UCSD-AML1 (cell line): ENCODE data around the gene SPTSSA.

Source experiments
- DNase-seq: peaks from one replicate; lab custom pipeline; 2025; ENCODE audit not compliant: unreplicated experiment; lab: John Stamatoyannopoulos, UW

Gene SPTSSA

GRCh38 chr14:34472706-34473279 lies 10.8 kb upstream of the SPTSSA start:
- no peak for DNase-seq

GRCh38 chr14:34470319-34470718 lies 8.3 kb upstream of the SPTSSA start:
- no peak for DNase-seq

GRCh38 chr14:34466691-34467090 lies 4.7 kb upstream of the SPTSSA start:
- no peak for DNase-seq

DNA sequence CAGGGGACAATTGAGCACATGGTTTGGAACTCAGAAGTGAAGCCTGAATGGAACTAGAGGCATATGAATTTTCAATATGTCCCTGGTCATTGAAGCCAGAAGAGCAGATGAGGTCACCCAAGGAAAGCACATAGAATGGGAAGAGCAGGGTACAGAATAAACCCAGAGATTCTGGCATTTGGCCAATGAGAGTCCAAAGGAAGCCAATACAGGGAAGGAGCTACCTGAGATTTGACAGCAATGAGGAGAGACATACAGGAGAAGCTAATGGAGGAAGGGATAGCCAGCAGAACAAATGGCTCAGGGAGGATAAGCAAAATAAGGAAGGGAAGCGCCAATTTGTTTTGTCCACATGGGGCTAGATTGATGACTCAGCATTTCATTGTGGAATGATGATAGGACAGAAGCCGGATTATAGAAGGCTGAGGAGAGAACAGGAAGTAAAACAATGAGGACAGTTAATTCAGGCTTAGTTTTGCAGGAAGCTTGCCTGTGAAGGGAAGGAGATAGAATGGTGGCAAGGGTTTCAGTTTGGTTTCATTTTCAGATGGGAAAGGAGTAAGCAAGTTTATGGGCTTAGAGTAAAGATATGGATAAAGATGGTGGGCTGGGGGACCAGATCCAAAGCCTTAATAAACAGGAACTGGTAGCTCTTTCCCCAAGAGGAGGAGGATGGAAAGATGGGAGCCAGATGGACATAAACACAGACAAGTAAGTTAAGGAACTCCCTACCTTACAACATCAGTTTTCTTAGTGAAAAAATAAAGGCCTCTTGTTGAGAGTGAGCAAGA lies 3.2 kb upstream of the SPTSSA start:
- no peak for DNase-seq

DNA sequence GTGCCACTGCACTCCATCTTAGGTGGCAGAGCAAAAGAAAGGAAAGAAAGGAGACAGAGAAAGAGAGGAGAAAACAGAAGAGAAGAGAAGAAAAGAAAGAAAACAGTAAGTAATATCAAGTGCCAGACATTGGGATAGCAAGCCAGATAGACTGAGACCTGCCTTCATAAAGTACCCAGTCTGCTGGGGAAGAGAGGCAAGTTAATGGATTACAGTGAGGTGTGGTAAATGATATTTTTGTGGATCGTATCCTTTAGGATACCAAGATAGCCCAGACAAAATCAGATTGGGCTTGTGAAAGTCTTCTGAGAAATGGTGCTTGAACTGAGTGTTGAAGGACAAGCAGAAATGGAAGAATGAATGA lies 1.5 kb upstream of the SPTSSA start:
- DNase-seq: no peak

DNA sequence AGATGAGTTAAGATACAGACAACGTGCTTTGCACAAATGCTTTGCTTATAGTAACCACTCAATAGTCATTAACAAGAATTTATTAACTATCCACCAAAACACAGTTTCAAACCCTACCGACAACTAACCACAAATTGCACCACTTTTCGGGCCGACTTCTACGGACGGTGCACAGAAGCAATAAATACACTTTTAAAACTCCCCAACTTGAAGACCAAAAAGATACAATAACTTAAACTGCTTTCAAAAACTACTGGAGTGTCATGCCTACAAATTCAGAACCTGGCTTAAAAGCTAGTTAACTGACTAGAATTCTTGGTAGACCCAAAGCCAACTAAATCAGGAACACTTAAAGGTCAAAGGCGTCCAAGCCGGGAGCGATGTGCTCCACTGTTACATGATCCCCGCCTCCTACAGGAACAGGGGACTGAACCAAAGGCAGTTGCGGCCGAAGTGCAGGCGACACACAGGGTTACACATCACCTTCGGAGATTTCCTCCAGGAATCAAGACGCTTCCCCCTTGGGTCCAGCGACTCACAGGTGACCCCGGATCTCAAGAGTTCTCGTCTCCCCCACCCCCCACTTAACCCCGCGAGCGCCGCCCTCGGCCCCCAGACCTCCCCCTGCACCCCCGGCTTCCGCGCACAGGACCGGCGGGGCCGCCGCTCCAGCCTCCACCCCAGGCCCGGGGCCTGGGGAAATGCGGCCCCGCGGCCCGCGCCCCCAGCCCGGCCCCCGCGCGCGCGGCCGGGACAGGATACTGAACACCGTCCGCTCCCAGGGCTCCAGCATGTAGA lies 507 bp downstream of the SPTSSA start:
- DNase-seq: peak; percentile 66

- DNase-seq: no peak
Measured at GRCh38 chr14:34460841-34461240, 1.2 kb downstream of the SPTSSA start.

- no peak for DNase-seq
Measured at GRCh38 chr14:34460295-34460694, 1.7 kb downstream of the SPTSSA start.

GRCh38 chr14:34457186-34457585 lies 4.9 kb downstream of the SPTSSA start:
- no peak for DNase-seq

DNA sequence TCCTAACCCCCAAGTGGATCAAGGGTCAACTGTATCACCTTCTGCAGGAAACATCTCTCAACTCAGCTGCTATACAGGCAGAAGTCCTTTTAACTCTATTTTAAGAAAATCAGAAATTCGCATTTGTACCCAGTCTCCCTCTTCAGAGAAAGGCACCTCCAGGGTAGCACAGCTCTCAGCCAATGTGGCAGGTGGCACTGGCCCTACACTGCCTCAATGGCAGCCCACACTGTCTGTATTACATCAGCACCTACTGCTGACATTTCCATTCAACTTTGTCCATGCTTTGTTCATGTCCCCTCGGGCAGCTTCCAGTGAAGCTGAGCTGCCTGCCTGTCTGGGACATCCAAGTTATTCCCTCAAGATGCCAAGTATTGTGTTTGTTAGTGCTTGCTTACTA lies 8.8 kb downstream of the SPTSSA start:
- DNase-seq: no peak

DNA sequence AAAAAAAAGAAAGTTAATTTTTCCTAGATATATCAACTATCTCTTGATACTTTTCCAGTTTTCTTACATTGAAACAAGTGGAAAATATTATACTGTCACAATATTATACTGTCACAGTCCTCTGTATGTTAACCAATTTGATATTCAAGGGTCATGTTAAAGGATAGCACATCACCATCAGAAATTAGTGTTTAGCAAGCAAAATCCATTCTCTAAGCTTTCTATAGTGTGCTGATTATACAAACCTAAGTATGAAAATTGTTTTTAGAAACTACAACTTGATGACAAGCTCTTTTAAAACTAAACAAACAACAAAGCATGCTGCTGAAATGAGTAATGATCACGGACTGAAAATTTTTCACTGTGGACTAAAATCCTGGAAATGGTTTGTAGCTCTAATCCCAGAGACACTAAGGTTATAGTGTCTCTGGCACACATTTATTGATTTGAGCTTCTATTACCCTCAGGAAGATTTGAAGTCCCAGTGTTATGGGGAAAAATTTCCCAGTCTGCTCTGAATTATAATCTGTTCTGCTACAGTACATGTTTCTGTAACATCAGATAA lies 9.7 kb downstream of the SPTSSA start:
- DNase-seq: no peak

GRCh38 chr14:34450958-34451357 lies 11.1 kb downstream of the SPTSSA start:
- no peak for DNase-seq

GRCh38 chr14:34450542-34450915 lies 11.5 kb downstream of the SPTSSA start:
- DNase-seq: no peak

DNA sequence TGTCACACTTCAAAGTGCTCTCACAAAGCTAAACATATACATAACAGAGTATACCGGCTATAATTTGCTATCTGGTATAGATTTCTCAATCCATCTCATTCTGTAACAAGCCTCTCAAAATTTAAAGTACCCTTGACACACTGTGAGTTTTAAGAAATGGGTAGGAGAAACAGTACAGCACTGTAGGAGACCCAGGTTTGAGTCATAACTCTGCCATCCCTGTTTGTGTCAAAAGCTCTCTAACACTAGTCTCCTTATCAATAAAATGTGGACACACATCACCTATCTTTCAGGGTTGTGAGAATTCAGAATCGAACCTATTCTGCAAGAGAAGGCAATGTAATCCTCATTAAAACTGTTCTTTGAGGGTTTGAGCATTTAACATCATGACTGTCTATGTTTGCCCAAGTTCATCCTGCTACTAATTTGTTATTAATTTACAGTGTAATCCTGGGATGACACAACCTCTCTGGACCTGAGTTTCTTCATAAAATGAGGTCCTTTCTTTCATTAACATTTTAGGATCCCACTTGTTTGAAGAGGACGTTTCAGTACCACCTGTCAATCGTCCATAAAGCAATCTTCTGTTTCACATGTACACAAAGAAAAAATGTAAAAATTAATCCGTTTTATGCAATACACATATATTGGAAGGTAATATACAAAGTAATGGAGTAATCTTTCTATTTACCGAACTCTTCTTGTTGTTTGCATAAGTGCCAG lies 12.1 kb downstream of the SPTSSA start:
- no peak for DNase-seq

DNA sequence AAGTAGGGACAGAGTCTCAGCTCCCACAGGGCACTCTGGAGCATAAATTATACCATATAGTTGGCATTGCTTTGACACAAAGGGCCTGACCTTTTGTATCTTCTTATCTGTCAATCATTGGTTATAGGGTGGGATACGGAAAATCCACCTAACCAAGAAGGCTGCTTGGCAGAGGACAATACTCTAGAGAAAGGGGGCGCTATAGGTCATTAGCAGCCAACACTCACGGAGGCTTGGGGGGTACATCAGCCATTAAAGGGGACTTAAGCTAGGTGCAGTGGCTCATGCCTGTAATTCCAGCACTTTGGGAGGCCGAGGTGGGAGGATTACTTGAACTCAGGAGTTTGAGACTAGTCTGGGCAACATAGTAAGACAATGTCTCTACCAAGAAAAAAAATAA lies 22.9 kb downstream of the SPTSSA start:
- no peak for DNase-seq

DNA sequence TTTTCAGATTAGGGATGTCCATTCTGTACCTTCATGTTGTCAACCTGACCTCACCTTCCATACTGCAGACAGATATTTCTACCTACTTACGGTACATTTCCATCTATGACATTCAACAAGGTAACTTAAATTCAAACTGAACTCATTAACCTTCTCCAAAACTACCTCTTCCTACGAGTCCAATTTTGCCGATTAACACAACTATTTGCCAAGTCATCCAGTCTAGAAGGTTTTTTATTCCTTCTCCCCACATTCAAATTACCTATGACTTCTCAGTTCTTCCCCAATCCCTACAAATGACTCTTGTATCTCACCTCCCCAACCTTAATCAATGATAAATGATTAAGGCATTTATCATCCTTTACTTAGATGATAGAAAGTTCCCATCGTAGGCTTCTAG lies 23.6 kb downstream of the SPTSSA start:
- no peak for DNase-seq

DNA sequence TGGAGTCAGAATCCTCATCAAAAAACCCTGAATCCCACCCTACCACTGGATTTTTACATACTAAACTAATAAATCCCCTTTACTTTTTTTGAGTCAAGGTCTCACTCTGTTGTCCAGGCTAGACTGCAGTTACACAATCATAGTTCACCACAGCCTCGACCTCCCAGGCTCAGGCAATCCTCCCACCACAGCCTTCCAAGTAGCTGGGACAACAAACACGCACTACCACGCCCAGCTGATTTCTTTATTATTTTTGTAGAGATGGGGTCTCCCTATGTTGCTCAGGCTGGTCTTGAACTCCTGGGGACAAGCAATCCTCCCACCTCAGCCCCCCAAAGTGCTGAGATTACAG lies 24.3 kb downstream of the SPTSSA start:
- no peak for DNase-seq

DNA sequence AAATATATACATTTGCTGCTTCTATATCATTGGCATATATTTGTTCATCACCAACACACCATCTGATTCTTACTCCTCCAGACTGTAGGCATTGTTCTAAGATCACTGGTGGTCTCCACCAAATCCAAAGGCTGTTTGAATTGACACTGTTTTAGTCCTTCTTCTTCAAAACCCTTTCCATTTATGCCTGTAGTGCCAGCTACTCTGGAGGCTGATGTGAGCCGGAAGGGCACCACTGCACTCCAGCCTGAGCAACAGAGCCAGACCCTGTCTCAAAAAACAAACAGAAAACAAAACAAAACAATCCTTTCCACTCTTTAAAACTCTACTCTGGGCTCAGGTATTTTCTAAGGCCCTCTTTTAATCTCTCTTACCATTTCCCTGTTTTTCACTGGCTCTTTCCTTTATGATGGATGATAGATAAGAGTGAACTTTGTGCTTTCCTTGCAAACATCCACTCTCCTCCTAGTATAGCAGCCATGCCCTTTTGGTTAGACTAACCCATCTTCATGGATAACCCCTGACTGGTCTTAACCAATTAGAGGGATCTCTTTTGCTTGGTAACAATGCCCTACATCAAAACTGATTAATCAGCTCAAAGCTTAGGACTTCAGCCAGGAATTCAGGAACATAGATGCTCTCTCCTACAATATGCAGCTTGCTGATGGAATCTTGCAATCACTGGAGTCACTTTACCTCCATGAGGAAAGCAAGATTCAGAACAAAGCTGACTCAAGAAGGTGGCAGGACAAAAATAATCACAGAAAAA lies 24.9 kb downstream of the SPTSSA start:
- DNase-seq: no peak

- no peak for DNase-seq
Measured at GRCh38 chr14:34436118-34436905, 25.7 kb downstream of the SPTSSA start.

DNA sequence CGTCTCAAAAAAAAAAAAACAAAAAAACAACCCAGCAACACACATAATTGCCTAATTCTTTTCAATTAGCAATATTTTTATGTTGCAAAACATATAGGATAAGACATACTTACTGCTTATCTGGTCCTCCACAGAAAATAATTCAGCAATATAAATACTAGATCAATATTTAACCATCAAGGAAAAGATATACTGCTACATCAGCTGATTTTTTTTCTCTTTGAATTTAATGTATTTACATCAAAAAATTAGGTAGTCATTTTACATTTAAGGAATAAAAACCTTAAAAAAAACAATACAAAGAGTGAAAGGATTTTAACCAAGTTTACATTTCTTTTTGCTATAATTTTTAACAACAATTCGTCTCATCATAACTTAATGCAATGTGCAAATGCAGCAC lies 28.1 kb downstream of the SPTSSA start:
- no peak for DNase-seq
